B cell (primary cell): Measurements from ENCODE around the gene MYADML2. TPM values are rescaled to one million over a fixed set of nuclear protein-coding genes. Genes with fewer than 3 reads are reported as not detected.

Experiments
- ATAC-seq: fragments of 200-7000 bp; cut with Tn5 transposase; one replicate; pipeline ENCODE4 v1.10.0; 2021; ENCODE audit warnings: low read depth, mild to moderate bottlenecking, moderate number of reproducible peaks, moderate library complexity
- CTCF ChIA-PET: fragments of 350-600 bp; sonication (Branson Sonifier 250); formaldehyde crosslinking; loops from one replicate; lab custom pipeline; 2021; ENCODE audit warnings: antibody characterized with exemption, inconsistent platforms; lab: Charles Lee
- POLR2A ChIA-PET: fragments of 350-600 bp; sonication (Branson Sonifier 250); formaldehyde crosslinking; loops from one replicate; lab custom pipeline; 2021; ENCODE audit warnings: antibody characterized with exemption; lab: Charles Lee
- DNase-seq: peaks from one replicate; pipeline ENCODE4 v3.0.0; 2013
- H2AFZ ChIP-seq: 2 replicates; pipeline ENCODE4 v1.6.1; 2012; ENCODE audit warnings: mild to moderate bottlenecking, low read depth, low read length; ENCODE audit not compliant: insufficient read depth, poor library complexity, severe bottlenecking
- H3K27ac ChIP-seq, 2 donors: 1 replicate in 1 of 2; 2 replicates in 1 of 2; pipeline ENCODE4 v1.5.1; 2012 to 2013; ENCODE audit warnings: low read length in 2 of 2, mild to moderate bottlenecking in 2 of 2, moderate library complexity in 1 of 2
- H3K27me3 ChIP-seq, 4 experiments: fragments of 200-600 bp in 1 of 4; sonication (generic) in 1 of 4; replicated peaks in 1 of 4; 1 replicate in 2 of 4; 2 replicates in 2 of 4; pipeline versions ENCODE4 v1.6.1 to v1.7.0; 2013 to 2016; ENCODE audit warnings: low read length in 3 of 4, mild to moderate bottlenecking in 2 of 4, mixed read lengths in 1 of 4, moderate library complexity in 1 of 4; ENCODE audit not compliant: insufficient read depth in 4 of 4, control insufficient read depth in 3 of 4; ENCODE audit errors: control extremely low read depth in 1 of 4
- H3K36me3 ChIP-seq, 2 experiments: replicated peaks in 1 of 2; 1 replicate in 1 of 2; 2 replicates in 1 of 2; pipeline versions ENCODE4 v1.6.1 to v1.7.1; 2013; ENCODE audit warnings: low read length in 1 of 2; ENCODE audit not compliant: insufficient read depth in 2 of 2, control insufficient read depth in 1 of 2; ENCODE audit errors: control extremely low read depth in 1 of 2, extremely low read depth in 1 of 2
- H3K4me1 ChIP-seq, 2 donors: fragments of 200-600 bp in 1 of 2; sonication (generic) in 1 of 2; 1 replicate in 1 of 2; 2 replicates in 1 of 2; pipeline versions ENCODE4 v1.5.1 to v1.6.1; 2013 to 2017; ENCODE audit warnings: low read length in 2 of 2; ENCODE audit not compliant: control insufficient read depth in 2 of 2, insufficient read depth in 2 of 2
- H3K4me2 ChIP-seq: replicated peaks from 2 replicates; pipeline ENCODE3; 2012; ENCODE audit warnings: mild to moderate bottlenecking, low read depth, low read length; ENCODE audit not compliant: poor library complexity, severe bottlenecking
- H3K4me3 ChIP-seq, 5 experiments: fragments of 200-600 bp in 1 of 5; sonication (generic) in 1 of 5; 1 replicate in 3 of 5; 2 replicates in 2 of 5; pipeline versions ENCODE4 v1.5.1 to v1.7.0; 2011 to 2016; ENCODE audit warnings: low read length in 4 of 5, mild to moderate bottlenecking in 4 of 5, low read depth in 2 of 5, control low read depth in 1 of 5, moderate library complexity in 1 of 5; ENCODE audit not compliant: insufficient read depth in 1 of 5; ENCODE audit errors: control extremely low read depth in 1 of 5, extremely low read depth in 1 of 5
- H3K79me2 ChIP-seq: fragments of 200-600 bp; sonication (generic); one replicate; pipeline ENCODE4 v1.6.0; 2016; ENCODE audit warnings: low read length; ENCODE audit not compliant: control insufficient read depth, insufficient read depth
- H3K9ac ChIP-seq: fragments of 200-600 bp; sonication (generic); 2 replicates; pipeline ENCODE4 v1.6.1; 2017; ENCODE audit warnings: mild to moderate bottlenecking, low read length, moderate library complexity
- H3K9me3 ChIP-seq, 3 donors: one replicate each; pipeline versions ENCODE4 v1.6.1 to v1.7.1; 2013; ENCODE audit warnings: low read length in 2 of 3; ENCODE audit not compliant: control insufficient read depth in 2 of 3, insufficient read depth in 1 of 3; ENCODE audit errors: control extremely low read depth in 1 of 3
- H4K20me1 ChIP-seq: 2 replicates; pipeline ENCODE4 v1.6.0; 2012; ENCODE audit warnings: mild to moderate bottlenecking, low read length; ENCODE audit not compliant: insufficient read depth, control insufficient read depth, poor library complexity, severe bottlenecking
- H3K27ac Mint-ChIP-seq: one replicate; pipeline ENCODE4 v1.8.0; 2021; ENCODE audit warnings: mixed read lengths
- H3K27me3 Mint-ChIP-seq: one replicate; pipeline ENCODE4 v1.8.0; 2021; ENCODE audit warnings: mixed read lengths
- H3K4me1 Mint-ChIP-seq: one replicate; pipeline ENCODE4 v1.8.0; 2021; ENCODE audit warnings: mixed read lengths
- H3K4me3 Mint-ChIP-seq: one replicate; pipeline ENCODE4 v1.8.0; 2021; ENCODE audit warnings: mixed read lengths
- H3K9me3 Mint-ChIP-seq: one replicate; pipeline ENCODE4 v1.8.0; 2022; ENCODE audit warnings: mixed read lengths; ENCODE audit not compliant: insufficient read depth
- CTCF ChIP-seq: fragments of 200-600 bp; IDR thresholded peaks from one replicate; pipeline ENCODE4 v1.8.0; 2022; ENCODE audit warnings: antibody characterized with exemption, mild to moderate bottlenecking
- EZH2 ChIP-seq: IDR thresholded peaks from 2 replicates; pipeline ENCODE4 v1.6.1; 2012; ENCODE audit warnings: borderline replicate concordance, low read depth, mild to moderate bottlenecking, moderate library complexity, low read length; ENCODE audit not compliant: insufficient read depth, poor library complexity, severe bottlenecking
- WGBS: methylation state at CpG from one replicate; pipeline ENCODE4 v1.1.5; 2013; ENCODE audit warnings: missing lambda C conversion rate; ENCODE audit not compliant: insufficient coverage; 5-methylcytosine and 5-hydroxymethylcytosine counted together
- intact Hi-C: fragments of 100-400 bp; cut with micrococcal nuclease; formaldehyde crosslinking; loops from one replicate; pipeline ENCODE4 v1.10.0; 2022
- polyA plus RNA-seq: library from polyadenylated mRNA; depleted of rRNA; stranded (reverse); fragments of >200 nt; gene quantifications from 2 replicates; pipeline ENCODE4 v1.2.3, GENCODE V29; 2012
- total RNA-seq, 2 donors: library from RNA; stranded (reverse); fragments of 120-200 nt in 1 of 2; gene quantifications; 1 replicate in 1 of 2; 2 replicates in 1 of 2; pipeline versions ENCODE4 v1.2.3 to v1.2.4, GENCODE V29; 2013 to 2022

MYADML2 gene
- total and polyA plus RNA-seq, 2 donors (not counting 1 experiment from before 2014, with no cell fraction given): not detected

GRCh38 chr17:81907219-81908145, 39.6 kb downstream of the MYADML2 start:
- intact Hi-C loops: no loop called here
- H3K27ac Mint-ChIP-seq: no peak overlapping the region
- Histone ChIP-seq H3K27me3 (peaks cover 0 to 6% (median 2%) of the 10 kb centered on the region in 4 experiments), H3K4me1 (peaks cover 14% of the 10 kb centered on the region in 2 donors), H2AFZ (no peak overlapping the region), H3K9me3 (peaks cover 0 to 3% (median 0%) of the 10 kb centered on the region in 3 donors), H3K27ac (no peak overlapping the region), H3K4me2 (no peak overlapping the region), H3K36me3 (peaks cover 0 to 23% of the 10 kb centered on the region in 2 experiments), H4K20me1 (peaks cover 30% of the 10 kb centered on the region), H3K79me2 (peaks cover 24% of the 10 kb centered on the region), H3K4me3 (no peak overlapping the region), H3K9ac (no peak overlapping the region)
- CTCF ChIA-PET: no interaction called here
- no peak for ATAC-seq
- H3K9me3 Mint-ChIP-seq: no peaks in the 10 kb centered on the region
- no peak for DNase-seq
- H3K4me3 Mint-ChIP-seq: no peak overlapping the region
- WGBS: 98% methylated on average over 19 of the region's 26 CpGs
- POLR2A ChIA-PET: interaction anchor here (0.7 kb wide), 1 partner anchor 11 kb away, joined by 5 read pairs; no protein-coding TSS in a partner anchor
- no peaks in the 10 kb centered on the region for H3K27me3 Mint-ChIP-seq
- no peak for TF ChIP-seq CTCF
- H3K4me1 Mint-ChIP-seq: peaks cover 10% of the 10 kb centered on the region

- peaks cover 0 to 10% (median 2%) of the 10 kb centered on the region in 4 experiments for H3K27me3 ChIP-seq
- peaks cover 0 to 20% of the 10 kb centered on the region in 2 experiments for H3K36me3 ChIP-seq
- ChIA-PET CTCF (no interaction called here), POLR2A (no interaction called here)
- H3K4me3 ChIP-seq: no peak overlapping the region
- Mint-ChIP-seq H3K4me1 (peaks cover 9% of the 10 kb centered on the region), H3K27ac (no peak overlapping the region), H3K4me3 (no peak overlapping the region), H3K9me3 (no peaks in the 10 kb centered on the region), H3K27me3 (no peaks in the 10 kb centered on the region)
- no peak overlapping the region for H3K9ac ChIP-seq
- H3K4me1 ChIP-seq: peaks cover 14 to 17% of the 10 kb centered on the region in 2 donors
- 92% methylated on average over 15 of the region's 15 CpGs for WGBS
- peaks cover 0 to 1% (median 0%) of the 10 kb centered on the region in 3 donors for H3K9me3 ChIP-seq
- H2AFZ ChIP-seq: no peak overlapping the region
- TF ChIP-seq EZH2 (no peak), CTCF (no peak)
- H4K20me1 ChIP-seq: peaks cover 22% of the 10 kb centered on the region
- H3K79me2 ChIP-seq: peaks cover 24% of the 10 kb centered on the region
- intact Hi-C loops: no loop called here
- DNase-seq (no peak), ATAC-seq (no peak)
- no peak overlapping the region for H3K4me2 ChIP-seq
- no peak overlapping the region for H3K27ac ChIP-seq
Measured at GRCh38 chr17:81906476-81907218, 40.4 kb downstream of the MYADML2 start.
